Natural killer cell (primary cell): Measurements from ENCODE around the gene CCL22. TPM values are rescaled to one million over a fixed set of nuclear protein-coding genes. Genes with fewer than 3 reads are reported as not detected.

Experiments
- ATAC-seq, 3 donors: fragments of 150-1000 bp in 2 of 3; fragments of 200-7000 bp in 1 of 3; cut with Tn5 transposase; 1 replicate in 1 of 3; 2 replicates in 2 of 3; pipeline ENCODE4 v1.10.0; 2021; ENCODE audit warnings: mild to moderate bottlenecking in 2 of 3, moderate library complexity in 2 of 3
- DNase-seq, 2 donors: peaks; one replicate each; pipeline versions ENCODE4 v3.0.0 to v3.0.0-alpha.2; 2013 to 2021; ENCODE audit warnings: mixed read lengths in 1 of 2
- H3K27ac ChIP-seq: one replicate; pipeline ENCODE4 v1.5.1; 2013; ENCODE audit warnings: mild to moderate bottlenecking, low read length
- H3K27me3 ChIP-seq: one replicate; pipeline ENCODE4 v1.6.1; 2013; ENCODE audit warnings: low read length; ENCODE audit not compliant: control insufficient read depth, insufficient read depth
- H3K36me3 ChIP-seq: one replicate; pipeline ENCODE4 v1.6.1; 2013; ENCODE audit warnings: low read length; ENCODE audit not compliant: control insufficient read depth, insufficient read depth
- H3K4me1 ChIP-seq: one replicate; pipeline ENCODE4 v1.6.1; 2013; ENCODE audit warnings: low read length; ENCODE audit not compliant: control insufficient read depth, insufficient read depth
- H3K4me3 ChIP-seq: one replicate; pipeline ENCODE4 v1.5.1; 2013; ENCODE audit warnings: low read length
- H3K9me3 ChIP-seq: one replicate; pipeline ENCODE4 v1.6.1; 2013; ENCODE audit warnings: low read length; ENCODE audit not compliant: control insufficient read depth, insufficient read depth
- H3K27ac Mint-ChIP-seq, 2 donors: one replicate each; pipeline ENCODE4 v1.8.0; 2022; ENCODE audit warnings: mild to moderate bottlenecking in 2 of 2, mixed read lengths in 2 of 2, moderate library complexity in 1 of 2
- H3K27me3 Mint-ChIP-seq, 2 donors: one replicate each; pipeline ENCODE4 v1.8.0; 2022; ENCODE audit warnings: low read depth in 2 of 2, mixed read lengths in 2 of 2
- H3K36me3 Mint-ChIP-seq: one replicate; pipeline ENCODE4 v1.8.0; 2022; ENCODE audit warnings: mixed read lengths
- H3K4me1 Mint-ChIP-seq, 2 donors: one replicate each; pipeline ENCODE4 v1.8.0; 2022; ENCODE audit warnings: mixed read lengths in 2 of 2
- H3K4me3 Mint-ChIP-seq: one replicate; pipeline ENCODE4 v1.8.0; 2022; ENCODE audit warnings: mild to moderate bottlenecking, moderate library complexity, mixed read lengths
- H3K9me3 Mint-ChIP-seq, 2 donors: one replicate each; pipeline ENCODE4 v1.8.0; 2022; ENCODE audit warnings: mixed read lengths in 2 of 2
- CTCF ChIP-seq: fragments of 200-600 bp; IDR thresholded peaks from one replicate; pipeline ENCODE4 v1.8.0; 2022; ENCODE audit warnings: antibody characterized with exemption
- WGBS: methylation state at CpG from one replicate; pipeline ENCODE4 v1.1.7; 2013; ENCODE audit warnings: missing lambda C conversion rate; ENCODE audit not compliant: insufficient coverage; 5-methylcytosine and 5-hydroxymethylcytosine counted together
- intact Hi-C: fragments of 100-400 bp; cut with micrococcal nuclease; formaldehyde crosslinking; loops from one replicate; pipeline ENCODE4 v1.14.2; 2022
- total RNA-seq, 4 donors: library from RNA; stranded (reverse); fragments of 120-200 nt in 1 of 4; gene quantifications; one replicate each; pipeline versions ENCODE4 v1.2.3 to v1.2.4, GENCODE V29; 2013 to 2022

CCL22 gene
- under 1 TPM in 1 of 3 donors, not detected in 2; 0.14 TPM for total RNA-seq
- 0.09 TPM for total RNA-seq (2013)

- no peak for TF ChIP-seq CTCF
- no peak within 1 kb of the TSS for H3K4me3 Mint-ChIP-seq
These were observed at the start of gene CCL22 for GRCh38 chr16:57358527-57359095. CCL22 (plus strand) TSS chr16:57358783; CDS start chr16:57358817, 34 bp downstream.

GRCh38 chr16:57310801-57311200, 47.8 kb upstream of the CCL22 start:
- intact Hi-C loops: no loop called here
- no peak for TF ChIP-seq CTCF
- no peaks in the 10 kb centered on the region for H3K27me3 ChIP-seq
- H3K9me3 Mint-ChIP-seq: no peaks in the 10 kb centered on the region
- ATAC-seq: no peak
- 63% methylated on average over 4 of the region's 4 CpGs for WGBS
- H3K9me3 ChIP-seq: no peaks in the 10 kb centered on the region
- H3K4me1 Mint-ChIP-seq: peaks cover 0 to 11% of the 10 kb centered on the region in 2 donors
- H3K27me3 Mint-ChIP-seq: peaks cover 3 to 6% of the 10 kb centered on the region in 2 donors
- no peaks in the 10 kb centered on the region for H3K36me3 ChIP-seq
- no peak overlapping the region for H3K4me3 ChIP-seq
- H3K4me3 Mint-ChIP-seq: no peak overlapping the region
- H3K27ac Mint-ChIP-seq: no peak overlapping the region
- H3K4me1 ChIP-seq: peaks cover 3% of the 10 kb centered on the region
- DNase-seq: no peak
- no peaks in the 10 kb centered on the region for H3K36me3 Mint-ChIP-seq
- H3K27ac ChIP-seq: no peak overlapping the region

More at GRCh38 chr16:57358527-57359095, at the start of gene CCL22:
- intact Hi-C loops: no loop called here
- DNase-seq: no peak
- H3K4me3 ChIP-seq: no peak within 1 kb of the TSS
- no peaks in the 10 kb centered on the region for H3K9me3 ChIP-seq
- H3K4me1 ChIP-seq: peaks cover 5% of the 10 kb centered on the region
- H3K27me3 ChIP-seq: no peaks in the 10 kb centered on the region
- 68% methylated on average over 9 of the region's 9 CpGs for WGBS
- H3K27ac ChIP-seq: no peak within 1 kb of the TSS
- ATAC-seq: no peak
- H3K27ac Mint-ChIP-seq: no peak within 1 kb of the TSS
- peaks cover 0 to 5% of the 10 kb centered on the region in 2 donors for H3K4me1 Mint-ChIP-seq
- H3K36me3 ChIP-seq: no peaks in the 10 kb centered on the region
- no peaks in the 10 kb centered on the region for H3K9me3 Mint-ChIP-seq
- H3K36me3 Mint-ChIP-seq: no peaks in the 10 kb centered on the region
- H3K27me3 Mint-ChIP-seq: peaks cover 0 to 3% of the 10 kb centered on the region in 2 donors

- H3K4me3 ChIP-seq: no peak overlapping the region
- no peak for TF ChIP-seq CTCF
- no peaks in the 10 kb centered on the region for H3K27me3 ChIP-seq
- peaks cover 3% of the 10 kb centered on the region for H3K4me1 ChIP-seq
- no peaks in the 10 kb centered on the region for H3K9me3 ChIP-seq
- Mint-ChIP-seq H3K9me3 (no peaks in the 10 kb centered on the region), H3K36me3 (no peaks in the 10 kb centered on the region), H3K27me3 (peaks cover 3 to 12% of the 10 kb centered on the region in 2 donors), H3K27ac (no peak overlapping the region), H3K4me3 (no peak overlapping the region), H3K4me1 (peaks cover 0 to 11% of the 10 kb centered on the region in 2 donors)
- H3K27ac ChIP-seq: no peak overlapping the region
- 94% methylated on average over 2 of the region's 2 CpGs for WGBS
- DNase-seq (no peak), ATAC-seq (peak in 1 of 3 donors; percentile 12)
- no peaks in the 10 kb centered on the region for H3K36me3 ChIP-seq
- intact Hi-C loops: no loop called here
These were observed 45.1 kb upstream of the CCL22 start for GRCh38 chr16:57313509-57313908.
